ENCODE measurements around the gene FNBP1L. TPM values are rescaled to one million over a fixed set of nuclear protein-coding genes. Genes with fewer than 3 reads are reported as not detected.

FNBP1L gene
- total and polyA plus RNA-seq, 2 experiments from 2014 or later = 56.3 to 132 TPM

DNA sequence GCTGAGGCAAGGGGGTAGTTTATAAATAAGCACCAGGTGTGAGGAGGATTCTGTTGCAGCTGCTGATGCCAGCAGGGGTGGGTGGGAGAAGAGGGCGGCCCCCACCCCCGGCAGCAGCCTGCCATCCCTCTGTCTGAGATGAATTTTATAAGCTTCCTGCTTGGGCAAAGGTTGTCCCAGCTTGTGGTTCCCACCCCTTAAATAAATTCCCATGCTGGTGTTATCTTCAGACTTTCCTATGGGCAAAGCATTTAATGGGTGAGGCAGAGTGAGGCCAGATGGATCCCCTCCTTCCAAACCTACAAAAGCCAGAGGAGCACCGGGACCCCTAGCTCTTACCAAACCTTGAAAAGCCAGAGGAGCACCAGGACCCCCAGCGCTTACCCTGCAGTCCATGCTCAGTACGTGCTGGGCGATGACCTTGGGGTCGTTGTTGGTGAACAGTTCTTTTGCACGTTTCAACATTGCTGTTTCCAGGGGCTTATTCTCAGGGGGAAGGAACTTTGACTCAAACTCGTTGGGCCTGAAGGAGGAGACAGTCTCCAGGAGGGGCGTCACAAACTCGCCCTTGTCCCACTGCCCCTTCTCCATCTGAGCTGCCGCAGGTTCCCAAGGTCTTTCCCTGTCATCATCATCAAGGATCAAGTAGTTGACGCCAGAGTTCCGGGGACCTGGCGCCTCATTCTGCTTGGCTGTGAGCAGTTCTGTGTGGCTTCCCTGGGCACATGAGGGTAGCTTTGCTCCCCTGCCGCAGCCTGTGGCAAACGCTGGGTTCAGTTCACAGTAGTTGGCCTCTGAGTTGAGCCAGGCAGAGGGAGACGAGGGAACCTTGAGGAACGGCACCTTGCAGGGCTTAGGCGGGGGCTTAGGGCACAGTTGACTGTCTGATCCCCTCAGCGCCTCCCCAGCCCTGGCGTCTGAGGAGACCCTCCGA is 134.3 kb downstream of the FNBP1L start:
- Mint-ChIP-seq H3K36me3 (ENCODE audit: low read depth) (peaks cover 4% of the 10 kb centered on the region; the same call in 2 of the 3 replicates), H3K27ac (no peak overlapping the region), H3K4me1 (peaks cover 14% of the 10 kb centered on the region), H3K27me3 (ENCODE audit: insufficient read depth, low read depth, poor library complexity) (peaks cover 1% of the 10 kb centered on the region), H3K4me3 (no peak overlapping the region), H3K9me3 (no peaks in the 10 kb centered on the region)
- Histone ChIP-seq H3K79me2 (replicated peaks; ENCODE audit: insufficient read depth) (no peaks in the 10 kb centered on the region), H3K36me3 (ENCODE audit: insufficient read depth) (peaks cover 7% of the 10 kb centered on the region; the same call in 1 of the 2 replicates), H3K27me3 (ENCODE audit: insufficient read depth) (no peaks in the 10 kb centered on the region), H4K20me1 (replicated peaks; ENCODE audit: insufficient read depth) (no peaks in the 10 kb centered on the region), H3K27ac (ENCODE audit: low read depth) (no peak overlapping the region), H2AFZ (no peak overlapping the region), H3K4me3 (no peak overlapping the region), H3K4me1 (ENCODE audit: insufficient read depth) (peaks cover 11% of the 10 kb centered on the region; the same call in 1 of the 2 replicates), H3F3A (replicated peaks; ENCODE audit: low read depth) (no peaks in the 10 kb centered on the region), H3K4me2 (no peak overlapping the region), H3K9me2 (ENCODE audit: insufficient read depth) (no peaks in the 10 kb centered on the region)
- ATAC-seq = no peak
- DNase-seq (ENCODE audit: low spot score) = no peak
- TF ChIP-seq JUNB (IDR thresholded peaks at IDR 0.05; ENCODE audit: unreplicated experiment) = no peak
- TF ChIP-seq, protein P1, sequence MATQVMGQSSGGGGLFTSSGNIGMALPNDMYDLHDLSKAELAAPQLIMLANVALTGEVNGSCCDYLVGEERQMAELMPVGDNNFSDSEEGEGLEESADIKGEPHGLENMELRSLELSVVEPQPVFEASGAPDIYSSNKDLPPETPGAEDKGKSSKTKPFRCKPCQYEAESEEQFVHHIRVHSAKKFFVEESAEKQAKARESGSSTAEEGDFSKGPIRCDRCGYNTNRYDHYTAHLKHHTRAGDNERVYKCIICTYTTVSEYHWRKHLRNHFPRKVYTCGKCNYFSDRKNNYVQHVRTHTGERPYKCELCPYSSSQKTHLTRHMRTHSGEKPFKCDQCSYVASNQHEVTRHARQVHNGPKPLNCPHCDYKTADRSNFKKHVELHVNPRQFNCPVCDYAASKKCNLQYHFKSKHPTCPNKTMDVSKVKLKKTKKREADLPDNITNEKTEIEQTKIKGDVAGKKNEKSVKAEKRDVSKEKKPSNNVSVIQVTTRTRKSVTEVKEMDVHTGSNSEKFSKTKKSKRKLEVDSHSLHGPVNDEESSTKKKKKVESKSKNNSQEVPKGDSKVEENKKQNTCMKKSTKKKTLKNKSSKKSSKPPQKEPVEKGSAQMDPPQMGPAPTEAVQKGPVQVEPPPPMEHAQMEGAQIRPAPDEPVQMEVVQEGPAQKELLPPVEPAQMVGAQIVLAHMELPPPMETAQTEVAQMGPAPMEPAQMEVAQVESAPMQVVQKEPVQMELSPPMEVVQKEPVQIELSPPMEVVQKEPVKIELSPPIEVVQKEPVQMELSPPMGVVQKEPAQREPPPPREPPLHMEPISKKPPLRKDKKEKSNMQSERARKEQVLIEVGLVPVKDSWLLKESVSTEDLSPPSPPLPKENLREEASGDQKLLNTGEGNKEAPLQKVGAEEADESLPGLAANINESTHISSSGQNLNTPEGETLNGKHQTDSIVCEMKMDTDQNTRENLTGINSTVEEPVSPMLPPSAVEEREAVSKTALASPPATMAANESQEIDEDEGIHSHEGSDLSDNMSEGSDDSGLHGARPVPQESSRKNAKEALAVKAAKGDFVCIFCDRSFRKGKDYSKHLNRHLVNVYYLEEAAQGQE (IDR thresholded peaks at IDR 0.05; ENCODE audit: unreplicated experiment) = no peak
- no peak for TF ChIP-seq EZH2phosphoT487 (IDR thresholded peaks at IDR 0.05; ENCODE audit: unreplicated experiment)
- no peak for TF ChIP-seq POLR2AphosphoS5 (IDR thresholded peaks at IDR 0.05; ENCODE audit: low read depth)
- TF ChIP-seq NANOG (IDR thresholded peaks at IDR 0.05; ENCODE audit: borderline replicate concordance) = no peak
- no peak for TF ChIP-seq ZNF331 (CRISPR knock-in tag; IDR thresholded peaks at IDR 0.05; ENCODE audit: low read depth)
- TF ChIP-seq STAT1 (IDR thresholded peaks at IDR 0.05; ENCODE audit: unreplicated experiment) = no peak
- TF ChIP-seq ZNF114 (CRISPR knock-in tag; IDR thresholded peaks at IDR 0.05) = no peak
- TF ChIP-seq, protein P2, sequence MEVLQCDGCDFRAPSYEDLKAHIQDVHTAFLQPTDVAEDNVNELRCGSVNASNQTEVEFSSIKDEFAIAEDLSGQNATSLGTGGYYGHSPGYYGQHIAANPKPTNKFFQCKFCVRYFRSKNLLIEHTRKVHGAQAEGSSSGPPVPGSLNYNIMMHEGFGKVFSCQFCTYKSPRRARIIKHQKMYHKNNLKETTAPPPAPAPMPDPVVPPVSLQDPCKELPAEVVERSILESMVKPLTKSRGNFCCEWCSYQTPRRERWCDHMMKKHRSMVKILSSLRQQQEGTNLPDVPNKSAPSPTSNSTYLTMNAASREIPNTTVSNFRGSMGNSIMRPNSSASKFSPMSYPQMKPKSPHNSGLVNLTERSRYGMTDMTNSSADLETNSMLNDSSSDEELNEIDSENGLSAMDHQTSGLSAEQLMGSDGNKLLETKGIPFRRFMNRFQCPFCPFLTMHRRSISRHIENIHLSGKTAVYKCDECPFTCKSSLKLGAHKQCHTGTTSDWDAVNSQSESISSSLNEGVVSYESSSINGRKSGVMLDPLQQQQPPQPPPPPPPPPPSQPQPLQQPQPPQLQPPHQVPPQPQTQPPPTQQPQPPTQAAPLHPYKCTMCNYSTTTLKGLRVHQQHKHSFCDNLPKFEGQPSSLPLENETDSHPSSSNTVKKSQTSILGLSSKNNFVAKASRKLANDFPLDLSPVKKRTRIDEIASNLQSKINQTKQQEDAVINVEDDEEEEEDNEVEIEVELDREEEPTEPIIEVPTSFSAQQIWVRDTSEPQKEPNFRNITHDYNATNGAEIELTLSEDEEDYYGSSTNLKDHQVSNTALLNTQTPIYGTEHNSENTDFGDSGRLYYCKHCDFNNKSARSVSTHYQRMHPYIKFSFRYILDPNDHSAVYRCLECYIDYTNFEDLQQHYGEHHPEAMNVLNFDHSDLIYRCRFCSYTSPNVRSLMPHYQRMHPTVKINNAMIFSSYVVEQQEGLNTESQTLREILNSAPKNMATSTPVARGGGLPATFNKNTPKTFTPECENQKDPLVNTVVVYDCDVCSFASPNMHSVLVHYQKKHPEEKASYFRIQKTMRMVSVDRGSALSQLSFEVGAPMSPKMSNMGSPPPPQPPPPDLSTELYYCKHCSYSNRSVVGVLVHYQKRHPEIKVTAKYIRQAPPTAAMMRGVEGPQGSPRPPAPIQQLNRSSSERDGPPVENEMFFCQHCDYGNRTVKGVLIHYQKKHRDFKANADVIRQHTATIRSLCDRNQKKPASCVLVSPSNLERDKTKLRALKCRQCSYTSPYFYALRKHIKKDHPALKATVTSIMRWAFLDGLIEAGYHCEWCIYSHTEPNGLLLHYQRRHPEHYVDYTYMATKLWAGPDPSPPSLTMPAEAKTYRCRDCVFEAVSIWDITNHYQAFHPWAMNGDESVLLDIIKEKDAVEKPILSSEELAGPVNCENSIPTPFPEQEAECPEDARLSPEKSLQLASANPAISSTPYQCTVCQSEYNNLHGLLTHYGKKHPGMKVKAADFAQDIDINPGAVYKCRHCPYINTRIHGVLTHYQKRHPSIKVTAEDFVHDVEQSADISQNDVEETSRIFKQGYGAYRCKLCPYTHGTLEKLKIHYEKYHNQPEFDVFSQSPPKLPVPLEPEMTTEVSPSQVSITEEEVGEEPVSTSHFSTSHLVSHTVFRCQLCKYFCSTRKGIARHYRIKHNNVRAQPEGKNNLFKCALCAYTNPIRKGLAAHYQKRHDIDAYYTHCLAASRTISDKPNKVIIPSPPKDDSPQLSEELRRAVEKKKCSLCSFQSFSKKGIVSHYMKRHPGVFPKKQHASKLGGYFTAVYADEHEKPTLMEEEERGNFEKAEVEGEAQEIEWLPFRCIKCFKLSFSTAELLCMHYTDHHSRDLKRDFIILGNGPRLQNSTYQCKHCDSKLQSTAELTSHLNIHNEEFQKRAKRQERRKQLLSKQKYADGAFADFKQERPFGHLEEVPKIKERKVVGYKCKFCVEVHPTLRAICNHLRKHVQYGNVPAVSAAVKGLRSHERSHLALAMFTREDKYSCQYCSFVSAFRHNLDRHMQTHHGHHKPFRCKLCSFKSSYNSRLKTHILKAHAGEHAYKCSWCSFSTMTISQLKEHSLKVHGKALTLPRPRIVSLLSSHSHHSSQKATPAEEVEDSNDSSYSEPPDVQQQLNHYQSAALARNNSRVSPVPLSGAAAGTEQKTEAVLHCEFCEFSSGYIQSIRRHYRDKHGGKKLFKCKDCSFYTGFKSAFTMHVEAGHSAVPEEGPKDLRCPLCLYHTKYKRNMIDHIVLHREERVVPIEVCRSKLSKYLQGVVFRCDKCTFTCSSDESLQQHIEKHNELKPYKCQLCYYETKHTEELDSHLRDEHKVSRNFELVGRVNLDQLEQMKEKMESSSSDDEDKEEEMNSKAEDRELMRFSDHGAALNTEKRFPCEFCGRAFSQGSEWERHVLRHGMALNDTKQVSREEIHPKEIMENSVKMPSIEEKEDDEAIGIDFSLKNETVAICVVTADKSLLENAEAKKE (CRISPR knock-in tag; IDR thresholded peaks at IDR 0.05) = no peak
- TF ChIP-seq CREB1 (CRISPR knock-in tag; IDR thresholded peaks at IDR 0.05; ENCODE audit: low read depth) = no peak
- no peak for TF ChIP-seq EZH2 (IDR thresholded peaks at IDR 0.05; ENCODE audit: low read depth, unreplicated experiment)
- TF ChIP-seq, protein P3, sequence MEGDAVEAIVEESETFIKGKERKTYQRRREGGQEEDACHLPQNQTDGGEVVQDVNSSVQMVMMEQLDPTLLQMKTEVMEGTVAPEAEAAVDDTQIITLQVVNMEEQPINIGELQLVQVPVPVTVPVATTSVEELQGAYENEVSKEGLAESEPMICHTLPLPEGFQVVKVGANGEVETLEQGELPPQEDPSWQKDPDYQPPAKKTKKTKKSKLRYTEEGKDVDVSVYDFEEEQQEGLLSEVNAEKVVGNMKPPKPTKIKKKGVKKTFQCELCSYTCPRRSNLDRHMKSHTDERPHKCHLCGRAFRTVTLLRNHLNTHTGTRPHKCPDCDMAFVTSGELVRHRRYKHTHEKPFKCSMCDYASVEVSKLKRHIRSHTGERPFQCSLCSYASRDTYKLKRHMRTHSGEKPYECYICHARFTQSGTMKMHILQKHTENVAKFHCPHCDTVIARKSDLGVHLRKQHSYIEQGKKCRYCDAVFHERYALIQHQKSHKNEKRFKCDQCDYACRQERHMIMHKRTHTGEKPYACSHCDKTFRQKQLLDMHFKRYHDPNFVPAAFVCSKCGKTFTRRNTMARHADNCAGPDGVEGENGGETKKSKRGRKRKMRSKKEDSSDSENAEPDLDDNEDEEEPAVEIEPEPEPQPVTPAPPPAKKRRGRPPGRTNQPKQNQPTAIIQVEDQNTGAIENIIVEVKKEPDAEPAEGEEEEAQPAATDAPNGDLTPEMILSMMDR (conservative IDR thresholded peaks at IDR 0.05; ENCODE audit: low read depth in 2 of 2) = no peak
- TF ChIP-seq, protein P4, sequence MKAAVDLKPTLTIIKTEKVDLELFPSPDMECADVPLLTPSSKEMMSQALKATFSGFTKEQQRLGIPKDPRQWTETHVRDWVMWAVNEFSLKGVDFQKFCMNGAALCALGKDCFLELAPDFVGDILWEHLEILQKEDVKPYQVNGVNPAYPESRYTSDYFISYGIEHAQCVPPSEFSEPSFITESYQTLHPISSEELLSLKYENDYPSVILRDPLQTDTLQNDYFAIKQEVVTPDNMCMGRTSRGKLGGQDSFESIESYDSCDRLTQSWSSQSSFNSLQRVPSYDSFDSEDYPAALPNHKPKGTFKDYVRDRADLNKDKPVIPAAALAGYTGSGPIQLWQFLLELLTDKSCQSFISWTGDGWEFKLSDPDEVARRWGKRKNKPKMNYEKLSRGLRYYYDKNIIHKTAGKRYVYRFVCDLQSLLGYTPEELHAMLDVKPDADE (IDR thresholded peaks at IDR 0.05) = no peak
